NK-92 treated with Interleukin-12 subunit alpha and Interleukin-12 subunit beta, amount 100 ng/mL, for 24 hours (cell line): ENCODE measurements around the gene MAP7D2.
A peak's percentile ranks its signal among the peaks of the same experiment; 100 is the strongest.

Experiments
- DNase-seq: peaks from one replicate; lab custom pipeline; 2025; lab: John Stamatoyannopoulos, UW

The MAP7D2 gene

GRCh38 chrX:20038966-20039365, 77.7 kb downstream of the MAP7D2 start:
- no peak for DNase-seq

- no peak for DNase-seq
These were observed 79.5 kb downstream of the MAP7D2 start for GRCh38 chrX:20037186-20037585.

- DNase-seq: no peak
These were observed 84.5 kb downstream of the MAP7D2 start for GRCh38 chrX:20032201-20032600.

- DNase-seq: no peak
These were observed 87.0 kb downstream of the MAP7D2 start for GRCh38 chrX:20029728-20030127.

- no peak for DNase-seq
These were observed 88.1 kb downstream of the MAP7D2 start for GRCh38 chrX:20028588-20028987.

- DNase-seq: no peak
These were observed 90.4 kb downstream of the MAP7D2 start for GRCh38 chrX:20026278-20026677.

GRCh38 chrX:20019672-20020365, 96.9 kb downstream of the MAP7D2 start:
- DNase-seq: no peak

GRCh38 chrX:20016616-20016945, 100.1 kb downstream of the MAP7D2 start:
- DNase-seq: no peak

- DNase-seq: no peak
These were observed 100.6 kb downstream of the MAP7D2 start for GRCh38 chrX:20015945-20016615.

GRCh38 chrX:20015422-20015821, 101.3 kb downstream of the MAP7D2 start:
- no peak for DNase-seq

- no peak for DNase-seq
These were observed 105.1 kb downstream of the MAP7D2 start for GRCh38 chrX:20011608-20012007.

GRCh38 chrX:20007962-20008622, 108.6 kb downstream of the MAP7D2 start:
- DNase-seq: no peak

GRCh38 chrX:20005883-20006282, 110.8 kb downstream of the MAP7D2 start:
- no peak for DNase-seq

- no peak for DNase-seq
These were observed 115.1 kb downstream of the MAP7D2 start for GRCh38 chrX:20001588-20001987.

- no peak for DNase-seq
These were observed 125.4 kb downstream of the MAP7D2 start for GRCh38 chrX:19991350-19991718.

- peak; percentile 82 for DNase-seq
These were observed 126.0 kb downstream of the MAP7D2 start, which contains the start of gene BCLAF3 for GRCh38 chrX:19990556-19991349. Gene BCLAF3, minus strand, starts transcription at chrX:19991061. Its CDS starts 20,797 bp downstream, at chrX:19970264.

GRCh38 chrX:19990151-19990555, 126.6 kb downstream of the MAP7D2 start:
- no peak for DNase-seq

- no peak for DNase-seq
These were observed 128.9 kb downstream of the MAP7D2 start for GRCh38 chrX:19987856-19988255.

- DNase-seq: no peak
These were observed 130.2 kb downstream of the MAP7D2 start for GRCh38 chrX:19986531-19986930.

GRCh38 chrX:19981947-19982346, 134.8 kb downstream of the MAP7D2 start:
- no peak for DNase-seq

GRCh38 chrX:19975845-19976244, 140.9 kb downstream of the MAP7D2 start:
- DNase-seq: no peak

GRCh38 chrX:19972984-19973383, 143.7 kb downstream of the MAP7D2 start:
- DNase-seq: no peak
